Measurements from ENCODE around the gene BEGAIN. TPM values are rescaled to one million over a fixed set of nuclear protein-coding genes. Genes with fewer than 3 reads are reported as not detected.

Gene BEGAIN, protein sequence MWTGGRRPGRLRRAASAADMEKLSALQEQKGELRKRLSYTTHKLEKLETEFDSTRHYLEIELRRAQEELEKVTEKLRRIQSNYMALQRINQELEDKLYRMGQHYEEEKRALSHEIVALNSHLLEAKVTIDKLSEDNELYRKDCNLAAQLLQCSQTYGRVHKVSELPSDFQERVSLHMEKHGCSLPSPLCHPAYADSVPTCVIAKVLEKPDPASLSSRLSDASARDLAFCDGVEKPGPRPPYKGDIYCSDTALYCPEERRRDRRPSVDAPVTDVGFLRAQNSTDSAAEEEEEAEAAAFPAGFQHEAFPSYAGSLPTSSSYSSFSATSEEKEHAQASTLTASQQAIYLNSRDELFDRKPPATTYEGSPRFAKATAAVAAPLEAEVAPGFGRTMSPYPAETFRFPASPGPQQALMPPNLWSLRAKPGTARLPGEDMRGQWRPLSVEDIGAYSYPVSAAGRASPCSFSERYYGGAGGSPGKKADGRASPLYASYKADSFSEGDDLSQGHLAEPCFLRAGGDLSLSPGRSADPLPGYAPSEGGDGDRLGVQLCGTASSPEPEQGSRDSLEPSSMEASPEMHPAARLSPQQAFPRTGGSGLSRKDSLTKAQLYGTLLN
- total RNA-seq: 1 to 10 TPM in 1 of 4 donors, under 1 TPM in 2, not detected in 1; 0.22 to 1.3 (median 0.50) TPM

DNA sequence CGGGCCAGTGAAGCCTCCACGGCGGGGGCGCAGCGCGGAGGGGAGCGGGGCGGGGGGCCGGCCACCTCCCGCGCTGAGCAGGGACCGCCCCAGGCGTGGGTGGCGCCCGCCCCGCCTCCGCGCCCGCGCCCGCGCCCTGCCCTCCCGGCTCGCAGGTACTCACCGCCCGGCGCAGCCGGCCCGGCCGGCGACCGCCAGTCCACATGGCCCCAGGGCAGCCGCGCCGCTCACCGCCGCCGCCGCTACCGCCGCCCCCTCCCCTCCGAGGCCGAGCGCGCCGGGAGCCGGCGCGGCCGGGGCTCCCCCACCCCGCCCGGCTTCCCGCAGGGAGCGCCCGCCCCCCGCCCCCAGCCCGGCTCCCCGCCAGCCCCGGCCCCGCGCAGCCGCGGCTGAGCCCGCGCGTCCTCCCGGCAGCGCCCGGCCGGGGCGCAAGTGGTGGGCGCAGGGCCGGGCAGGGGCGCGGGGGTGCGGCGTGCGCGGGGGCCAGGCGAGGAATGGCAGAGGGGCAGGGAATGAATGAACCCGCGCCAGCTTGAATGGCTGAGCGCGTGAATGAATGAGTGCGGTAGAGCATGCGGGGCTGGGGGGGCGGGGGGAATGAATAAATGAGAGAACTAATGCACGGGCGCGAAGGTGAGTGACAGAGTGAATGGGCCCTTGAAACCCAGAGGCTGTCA, at the start of gene BEGAIN:
Gene BEGAIN, minus strand, starts transcription at position 332 of the 677 bp plus-strand sequence. Its CDS starts 127 bp downstream, at position 205.
- Histone ChIP-seq H3K9me3 (no peaks in the 10 kb centered on the region), H3K36me3 (no peaks in the 10 kb centered on the region), H3K27me3 (no peaks in the 10 kb centered on the region), H3K27ac (no peak within 1 kb of the TSS), H3K4me3 (replicated peaks in 1 of 3) (peak within 1 kb of the TSS in 1 of 3 donors; percentile 14), H3K4me1 (peaks cover 0 to 7% of the 10 kb centered on the region in 2 donors)
- no peak for TF ChIP-seq POLR2A (IDR thresholded peaks at IDR 0.05)
- TF ChIP-seq, protein P1, sequence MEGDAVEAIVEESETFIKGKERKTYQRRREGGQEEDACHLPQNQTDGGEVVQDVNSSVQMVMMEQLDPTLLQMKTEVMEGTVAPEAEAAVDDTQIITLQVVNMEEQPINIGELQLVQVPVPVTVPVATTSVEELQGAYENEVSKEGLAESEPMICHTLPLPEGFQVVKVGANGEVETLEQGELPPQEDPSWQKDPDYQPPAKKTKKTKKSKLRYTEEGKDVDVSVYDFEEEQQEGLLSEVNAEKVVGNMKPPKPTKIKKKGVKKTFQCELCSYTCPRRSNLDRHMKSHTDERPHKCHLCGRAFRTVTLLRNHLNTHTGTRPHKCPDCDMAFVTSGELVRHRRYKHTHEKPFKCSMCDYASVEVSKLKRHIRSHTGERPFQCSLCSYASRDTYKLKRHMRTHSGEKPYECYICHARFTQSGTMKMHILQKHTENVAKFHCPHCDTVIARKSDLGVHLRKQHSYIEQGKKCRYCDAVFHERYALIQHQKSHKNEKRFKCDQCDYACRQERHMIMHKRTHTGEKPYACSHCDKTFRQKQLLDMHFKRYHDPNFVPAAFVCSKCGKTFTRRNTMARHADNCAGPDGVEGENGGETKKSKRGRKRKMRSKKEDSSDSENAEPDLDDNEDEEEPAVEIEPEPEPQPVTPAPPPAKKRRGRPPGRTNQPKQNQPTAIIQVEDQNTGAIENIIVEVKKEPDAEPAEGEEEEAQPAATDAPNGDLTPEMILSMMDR (IDR thresholded peaks at IDR 0.05): no peak
- DNase-seq: no peak
- intact Hi-C loops (cut with DNase I): no loop called here
- 6 to 7% methylated on average over 8 to 10 of the region's 90 CpGs for WGBS, 2 donors

DNA sequence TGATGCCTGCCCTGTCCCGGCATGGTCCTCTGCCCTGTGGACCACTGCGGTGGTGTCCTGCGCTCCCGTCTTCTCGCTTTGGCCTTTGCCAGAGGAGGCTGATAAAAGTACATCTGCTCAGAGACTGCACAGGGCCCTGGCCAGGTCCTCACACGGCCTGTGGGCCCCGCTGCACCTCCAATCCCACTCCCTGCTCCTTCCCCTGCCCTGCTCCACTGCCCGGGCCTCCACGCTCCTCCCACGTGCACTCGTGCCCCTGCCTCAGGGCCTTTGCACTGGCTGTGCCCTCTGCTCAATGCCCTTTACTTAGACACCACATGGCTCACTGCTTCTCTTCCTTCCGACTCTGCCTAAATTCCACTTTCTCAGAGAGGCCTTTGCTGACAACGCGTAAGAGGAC, 49.3 kb upstream of the BEGAIN start:
- no peaks in the 10 kb centered on the region for H3K9me3 ChIP-seq
- no peak overlapping the region for H3K4me3 ChIP-seq (replicated peaks in 1 of 3)
- H3K27ac ChIP-seq: no peak overlapping the region
- DNase-seq: no peak
- TF ChIP-seq, protein P1 (IDR thresholded peaks at IDR 0.05): no peak
- no peak for TF ChIP-seq POLR2A (IDR thresholded peaks at IDR 0.05)
- no peaks in the 10 kb centered on the region for H3K27me3 ChIP-seq
- WGBS, 2 donors: 89 to 91% methylated on average over 14 of the region's 14 CpGs
- no peaks in the 10 kb centered on the region for H3K4me1 ChIP-seq
- intact Hi-C loops (cut with DNase I): no loop called here
- no peaks in the 10 kb centered on the region for H3K36me3 ChIP-seq

DNA sequence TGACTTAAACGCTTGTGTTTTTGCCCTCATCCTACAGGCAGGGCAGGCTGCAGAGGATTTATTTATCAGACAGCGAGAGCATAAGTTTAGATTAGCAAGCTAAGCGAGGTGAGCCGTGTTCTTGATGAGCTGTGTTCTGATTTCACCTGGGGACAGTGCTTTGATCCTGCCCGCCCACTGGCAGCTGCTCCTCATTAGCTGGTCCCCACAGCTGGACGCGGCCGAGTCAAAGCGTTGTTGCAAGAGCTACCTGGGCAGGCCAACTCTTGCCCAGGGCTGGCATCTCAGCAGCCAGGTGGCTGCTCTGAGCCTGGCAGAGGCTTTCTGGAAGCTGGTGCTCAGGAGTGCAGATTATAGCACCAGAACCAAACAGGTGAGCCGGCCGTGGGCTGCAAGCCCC, 46.8 kb upstream of the BEGAIN start:
- DNase-seq: no peak

DNA sequence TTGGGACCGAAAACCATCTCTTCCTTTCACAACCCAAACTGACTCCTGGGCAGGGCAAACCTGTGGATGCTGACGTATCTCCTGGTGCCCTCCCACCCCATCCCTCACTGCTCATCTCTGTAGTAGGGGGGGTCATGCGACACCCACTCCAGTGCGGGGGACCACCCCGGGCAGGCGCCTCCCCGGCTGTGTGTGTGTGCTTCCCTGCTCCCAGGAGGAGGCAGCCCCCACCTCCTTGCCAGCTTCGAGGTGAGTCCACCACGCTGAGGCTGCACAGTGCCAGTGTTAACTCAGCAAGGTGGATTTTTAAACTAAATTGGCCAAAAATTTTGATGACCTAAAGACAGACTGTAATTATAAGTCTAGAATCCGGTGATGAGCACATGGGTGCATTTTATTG, 46.2 kb upstream of the BEGAIN start:
- no peak overlapping the region for H3K4me3 ChIP-seq (replicated peaks in 1 of 3)
- H3K4me1 ChIP-seq: no peaks in the 10 kb centered on the region
- no peaks in the 10 kb centered on the region for H3K27me3 ChIP-seq
- intact Hi-C loops (cut with DNase I): no loop called here
- no peaks in the 10 kb centered on the region for H3K9me3 ChIP-seq
- no peak for DNase-seq
- H3K27ac ChIP-seq: no peak overlapping the region
- no peaks in the 10 kb centered on the region for H3K36me3 ChIP-seq
- no peak for TF ChIP-seq POLR2A (IDR thresholded peaks at IDR 0.05)
- TF ChIP-seq, protein P1 (IDR thresholded peaks at IDR 0.05): no peak
- WGBS, 2 donors: 78 to 91% methylated on average over 7 to 10 of the region's 10 CpGs

More for the DNA sequence above, 46.8 kb upstream of the BEGAIN start:
- no peaks in the 10 kb centered on the region for H3K27me3 ChIP-seq
- H3K36me3 ChIP-seq: no peaks in the 10 kb centered on the region
- H3K4me3 ChIP-seq (replicated peaks in 1 of 3): no peak overlapping the region
- intact Hi-C loops (cut with DNase I): no loop called here
- no peaks in the 10 kb centered on the region for H3K4me1 ChIP-seq
- no peaks in the 10 kb centered on the region for H3K9me3 ChIP-seq
- WGBS, 2 donors: 82 to 90% methylated on average over 6 to 8 of the region's 11 CpGs
- H3K27ac ChIP-seq: no peak overlapping the region
- TF ChIP-seq, protein P1 (IDR thresholded peaks at IDR 0.05): no peak
- no peak for TF ChIP-seq POLR2A (IDR thresholded peaks at IDR 0.05)

Data from thyroid gland (tissue), 4 donors.